AG08396 (cell line): ENCODE data around the gene IL32.

Source experiments
- DNase-seq: peaks from one replicate; pipeline ENCODE4 v3.0.0; 2012; ENCODE audit warnings: low spot score, mixed read lengths

IL32 gene

DNA sequence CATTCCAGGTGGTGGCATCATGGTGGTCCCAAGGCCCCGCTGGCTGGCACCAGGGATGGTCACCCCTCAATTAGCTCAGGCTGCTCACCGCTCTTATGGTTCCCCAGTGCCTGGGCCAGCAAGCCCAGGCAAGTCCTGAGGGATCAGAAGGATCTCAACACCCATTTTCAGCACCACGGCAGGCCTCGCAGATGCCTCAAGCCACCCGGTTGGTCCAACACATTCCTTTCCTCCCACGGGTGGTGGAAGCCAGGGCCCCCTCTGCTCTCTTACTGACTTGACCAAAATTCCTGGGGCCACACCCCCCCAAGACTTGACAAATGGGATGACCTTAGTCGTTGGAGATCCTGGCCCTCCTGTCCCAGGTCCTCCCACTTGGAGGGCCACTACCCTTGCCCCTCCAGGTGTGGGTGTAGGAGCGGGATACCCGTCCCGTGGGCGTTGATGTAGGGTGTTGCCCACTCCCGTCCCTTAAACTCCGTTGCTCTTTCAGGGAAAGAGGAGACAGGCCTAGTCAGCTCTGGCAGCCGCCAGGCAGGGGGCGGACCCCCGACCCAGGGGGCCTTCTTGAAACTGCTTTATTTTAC is 52.9 kb downstream of the IL32 start:
- DNase-seq: no peak

DNA sequence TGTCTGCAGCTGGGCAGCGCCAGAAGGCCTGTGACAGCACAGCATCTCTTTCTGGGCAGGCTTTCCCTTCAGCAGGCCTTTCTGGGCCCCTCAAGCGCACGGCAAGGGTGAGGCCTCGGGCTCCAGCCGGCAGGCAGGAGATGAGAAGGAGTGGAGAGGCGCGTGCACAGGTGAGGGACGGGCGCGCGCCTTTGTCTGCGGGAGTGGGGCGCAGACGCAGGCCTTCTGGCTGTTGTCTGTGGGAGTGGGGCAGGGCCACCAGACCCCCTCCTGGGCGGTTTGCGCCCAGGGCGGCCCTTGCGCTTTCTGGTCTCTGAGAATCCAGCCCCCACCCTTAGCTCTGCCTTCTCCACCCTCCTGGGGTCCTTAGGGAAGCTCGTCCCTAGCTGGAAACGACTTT is 53.4 kb downstream of the IL32 start:
- no peak for DNase-seq
